ENCODE data around the gene LAPTM5.
A peak's percentile ranks its signal among the peaks of the same experiment; 100 is the strongest.

Gene LAPTM5

DNA sequence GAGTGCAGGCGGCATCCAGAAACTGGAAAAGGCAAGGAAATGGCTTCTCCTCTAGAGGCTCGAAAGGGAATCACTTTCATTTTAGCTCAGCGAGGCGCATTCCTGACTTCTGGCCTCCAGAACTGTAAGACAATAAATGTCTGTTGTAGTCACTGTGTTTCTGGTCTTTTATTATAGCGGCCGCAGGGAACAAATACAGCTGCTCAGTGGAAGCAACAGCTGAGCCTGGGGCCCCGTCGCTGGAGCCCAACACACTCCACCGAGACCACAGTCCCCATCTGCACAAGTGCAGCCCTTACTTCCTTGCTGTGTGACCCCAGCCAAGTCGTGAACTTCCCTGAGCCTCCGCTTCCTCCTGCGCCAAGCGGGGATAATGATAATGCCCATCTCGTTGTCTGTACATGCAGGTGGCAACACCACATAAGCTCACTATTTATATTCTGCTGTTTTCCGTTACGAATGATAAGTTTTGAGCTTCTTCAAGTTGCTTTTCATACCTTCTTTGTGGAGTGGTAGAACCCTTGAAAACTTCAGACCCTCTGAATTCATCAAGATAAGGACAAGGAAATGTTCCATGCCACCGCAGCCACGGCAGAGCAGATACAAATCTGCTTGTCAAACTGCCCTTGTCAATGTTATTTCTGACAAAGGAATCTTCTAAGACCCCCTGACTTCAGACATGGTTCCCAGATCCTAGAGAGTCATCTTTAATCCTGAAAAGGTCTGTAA lies 3.2 kb upstream of the LAPTM5 start:
- TF ChIP-seq POLR2A (IDR thresholded peaks at IDR 0.05; ENCODE audit: extremely low read depth, insufficient read length) = no peak
- TF ChIP-seq CTCF (IDR thresholded peaks at IDR 0.05; ENCODE audit: low read depth, low read length) = no peak
- no peak for TF ChIP-seq MAX (IDR thresholded peaks at IDR 0.05; ENCODE audit: low read depth, low read length)
- no peak for TF ChIP-seq MYC (IDR thresholded peaks at IDR 0.05; ENCODE audit: low read depth, low read length)
- H3K4me3 ChIP-seq (ENCODE audit: low read depth, low read length) = no peak overlapping the region
- no peak for DNase-seq (ENCODE audit: low read depth)

DNA sequence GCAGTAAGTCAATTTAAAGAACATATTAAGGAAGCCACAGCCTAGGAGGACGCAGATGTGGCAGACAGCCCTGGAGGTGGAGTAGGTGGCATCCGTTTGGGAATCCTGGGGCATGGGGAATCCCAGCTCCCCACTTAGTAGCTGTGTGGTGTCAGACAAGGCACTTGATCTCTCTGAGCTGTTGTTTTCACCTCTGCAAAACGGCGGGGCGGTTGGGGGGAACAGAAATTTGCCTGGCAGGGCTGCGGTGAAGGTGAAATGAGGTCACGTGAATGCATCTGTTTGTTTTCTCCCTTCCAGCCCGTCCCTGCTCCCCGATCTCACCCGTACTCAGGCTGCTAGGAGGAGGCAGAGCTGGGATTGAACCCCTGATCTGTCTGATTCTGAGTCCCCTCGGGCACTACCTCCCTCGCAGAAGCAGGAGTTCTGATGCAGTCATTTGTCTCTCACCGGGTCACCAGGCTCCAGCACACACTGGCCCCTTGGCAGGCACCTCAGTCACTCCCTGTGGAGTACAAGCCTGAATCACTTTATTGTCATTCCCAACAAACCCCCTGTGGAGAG lies 2.2 kb upstream of the LAPTM5 start:
- no peak for DNase-seq (ENCODE audit: low read depth)
- TF ChIP-seq CTCF (IDR thresholded peaks at IDR 0.05; ENCODE audit: low read depth, low read length) (no peak), MYC (IDR thresholded peaks at IDR 0.05; ENCODE audit: low read depth, low read length) (no peak), MAX (IDR thresholded peaks at IDR 0.05; ENCODE audit: low read depth, low read length) (no peak), POLR2A (IDR thresholded peaks at IDR 0.05; ENCODE audit: extremely low read depth, insufficient read length) (no peak)
- H3K4me3 ChIP-seq (ENCODE audit: low read depth, low read length) = no peak overlapping the region

DNA sequence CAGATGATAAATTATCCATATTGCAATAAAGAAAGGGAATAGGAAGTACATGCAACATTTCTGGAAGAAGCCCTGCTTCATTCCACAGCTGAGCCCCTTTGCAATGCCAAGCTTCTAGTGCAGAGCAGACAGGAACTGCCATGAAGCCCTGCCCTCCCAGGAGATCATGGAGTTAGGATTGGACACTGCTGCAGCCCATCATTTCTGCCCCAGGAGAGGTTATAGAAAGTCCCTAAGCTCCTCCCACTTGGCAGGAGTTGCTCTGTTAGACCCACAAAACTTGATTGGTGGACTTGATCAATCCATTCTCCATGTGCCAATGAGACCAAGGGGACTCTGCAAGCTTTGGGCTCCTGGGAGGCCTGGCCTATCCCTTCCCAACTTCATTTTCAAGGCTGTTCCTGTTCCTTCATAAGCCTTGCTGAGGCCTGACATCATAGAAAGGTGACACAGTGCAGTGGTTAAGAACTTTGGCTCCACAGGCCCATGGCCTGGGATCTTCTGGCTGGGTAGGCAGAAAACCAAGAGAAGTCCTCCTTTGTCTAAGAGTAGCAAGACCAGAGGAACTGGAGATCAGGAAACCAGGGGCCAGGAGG lies 1.3 kb upstream of the LAPTM5 start:
- H3K4me3 ChIP-seq (ENCODE audit: low read depth, low read length) = no peak overlapping the region
- DNase-seq (ENCODE audit: low read depth) = peak; percentile 69
- no peak for TF ChIP-seq MYC (IDR thresholded peaks at IDR 0.05; ENCODE audit: low read depth, low read length)
- no peak for TF ChIP-seq CTCF (IDR thresholded peaks at IDR 0.05; ENCODE audit: low read depth, low read length)
- TF ChIP-seq POLR2A (IDR thresholded peaks at IDR 0.05; ENCODE audit: extremely low read depth, insufficient read length) = no peak
- no peak for TF ChIP-seq MAX (IDR thresholded peaks at IDR 0.05; ENCODE audit: low read depth, low read length)

DNA sequence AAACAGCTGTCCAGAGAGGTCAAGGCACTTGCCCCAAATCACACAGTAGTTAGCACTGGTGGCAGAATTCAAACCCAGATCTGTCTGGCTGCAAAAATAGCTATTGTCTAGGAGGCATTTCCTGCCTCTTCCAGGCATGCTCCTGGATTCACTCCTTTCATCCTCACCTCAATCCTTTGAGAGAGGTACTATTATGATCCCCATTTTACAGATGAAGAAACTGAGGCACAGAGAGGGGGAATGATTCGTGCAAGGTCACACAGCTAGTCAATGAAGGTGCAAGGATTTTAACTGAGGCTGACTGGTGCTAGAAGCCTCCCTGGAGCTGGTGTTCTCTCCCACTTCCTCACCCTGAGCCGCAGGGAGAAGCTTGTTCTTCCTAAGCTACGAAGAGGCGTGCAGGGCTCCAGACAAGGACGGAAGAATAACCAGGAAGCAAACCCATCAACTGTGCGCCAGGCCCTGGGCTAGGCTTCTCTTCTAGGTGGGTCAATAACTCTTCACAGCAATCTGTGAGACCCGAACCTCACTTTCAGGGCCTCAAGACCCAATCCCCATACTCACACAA lies 631 bp upstream of the LAPTM5 start:
- TF ChIP-seq POLR2A (IDR thresholded peaks at IDR 0.05; ENCODE audit: extremely low read depth, insufficient read length) (no peak), CTCF (IDR thresholded peaks at IDR 0.05; ENCODE audit: low read depth, low read length) (no peak), MYC (IDR thresholded peaks at IDR 0.05; ENCODE audit: low read depth, low read length) (no peak), MAX (IDR thresholded peaks at IDR 0.05; ENCODE audit: low read depth, low read length) (no peak)
- peak overlapping the region; percentile 93 for H3K4me3 ChIP-seq (ENCODE audit: low read depth, low read length)
- no peak for DNase-seq (ENCODE audit: low read depth)

DNA sequence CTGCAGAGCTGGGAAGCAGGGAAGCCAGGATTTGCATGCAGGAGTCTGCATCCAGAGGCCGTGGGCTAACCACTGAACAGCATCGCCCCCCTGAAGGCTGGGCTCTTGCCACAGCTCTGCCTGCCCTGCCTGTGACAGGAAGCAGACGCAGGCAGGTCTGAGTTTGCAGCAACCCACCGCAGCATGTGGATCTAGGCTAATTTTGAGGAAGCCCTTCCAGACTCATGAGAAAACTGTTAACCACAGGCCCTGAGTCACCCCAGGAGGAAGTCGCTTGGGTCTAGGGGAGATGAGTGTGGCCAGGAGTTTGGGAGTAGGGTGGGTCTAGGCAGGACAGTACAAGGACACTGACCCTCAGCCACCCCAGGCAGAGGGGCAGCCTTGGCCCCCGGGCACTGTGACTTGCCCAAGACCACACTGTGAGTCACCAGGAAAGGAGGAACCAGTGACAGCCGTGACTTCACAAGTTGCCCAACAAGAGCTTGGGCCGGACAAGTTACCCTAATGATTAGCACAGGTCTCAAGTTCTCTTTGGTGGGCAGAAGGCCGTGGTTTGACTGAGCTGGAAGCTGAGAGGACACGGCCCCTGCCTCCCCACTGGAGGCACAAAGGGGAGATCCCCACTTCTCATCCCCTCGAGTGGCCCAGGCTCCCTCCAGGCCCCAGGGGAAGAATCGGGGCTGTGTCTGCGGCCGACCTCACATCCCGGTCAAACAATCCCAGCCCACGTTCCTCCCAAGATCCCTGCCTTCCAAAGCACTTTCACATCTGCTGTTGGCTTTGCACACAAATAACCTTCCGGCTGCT lies 826 bp downstream of the LAPTM5 start:
- H3K4me3 ChIP-seq (ENCODE audit: low read depth, low read length) = peak overlapping the region; percentile 93
- DNase-seq (ENCODE audit: low read depth) = peak; percentile 99
- TF ChIP-seq CTCF (IDR thresholded peaks at IDR 0.05; ENCODE audit: low read depth, low read length) = no peak
- peak; percentile 86 for TF ChIP-seq MAX (IDR thresholded peaks at IDR 0.05; ENCODE audit: low read depth, low read length)
- TF ChIP-seq MYC (IDR thresholded peaks at IDR 0.05; ENCODE audit: low read depth, low read length) = peak; percentile 87
- TF ChIP-seq POLR2A (IDR thresholded peaks at IDR 0.05; ENCODE audit: extremely low read depth, insufficient read length) = no peak
